GM21825 (cell line): ENCODE data around the gene ADAMTS17.
"Not testable (repeated sequence)": the region's sequence is repeated elsewhere in the genome, so short reads cannot be mapped to it uniquely, and the experiment has no call there.

Source experiments
- ATAC-seq: cut with Tn5 transposase; IDR thresholded peaks from one replicate; pipeline ENCODE4 v1.9.1; 2021; ENCODE audit warnings: mild to moderate bottlenecking, moderate library complexity; ENCODE audit not compliant: unreplicated experiment

ADAMTS17 gene

GRCh38 chr15:100096700-100097099 lies 245.1 kb downstream of the ADAMTS17 start:
- no peak for ATAC-seq

GRCh38 chr15:100096248-100096600 lies 245.6 kb downstream of the ADAMTS17 start:
- ATAC-seq, result no peak

- no peak for ATAC-seq
These were observed 246.1 kb downstream of the ADAMTS17 start for GRCh38 chr15:100095541-100096247.

- ATAC-seq, result no peak
These were observed 247.7 kb downstream of the ADAMTS17 start for GRCh38 chr15:100094127-100094510.

- no peak for ATAC-seq
These were observed 248.3 kb downstream of the ADAMTS17 start for GRCh38 chr15:100093211-100094126.

- ATAC-seq, result no peak
These were observed 249.7 kb downstream of the ADAMTS17 start for GRCh38 chr15:100092034-100092433.

- no peak for ATAC-seq
These were observed 251.4 kb downstream of the ADAMTS17 start for GRCh38 chr15:100090411-100090810.

- not testable (repeated sequence) for ATAC-seq
These were observed 257.5 kb downstream of the ADAMTS17 start for GRCh38 chr15:100084042-100084821.

GRCh38 chr15:100083572-100083971 lies 258.2 kb downstream of the ADAMTS17 start:
- no peak for ATAC-seq

- no peak for ATAC-seq
These were observed 258.9 kb downstream of the ADAMTS17 start for GRCh38 chr15:100082761-100083402.

GRCh38 chr15:100081454-100081853 lies 260.3 kb downstream of the ADAMTS17 start:
- no peak for ATAC-seq

- no peak for ATAC-seq
These were observed 263.1 kb downstream of the ADAMTS17 start for GRCh38 chr15:100078511-100079220.

GRCh38 chr15:100075229-100075628 lies 266.5 kb downstream of the ADAMTS17 start:
- ATAC-seq, result no peak

GRCh38 chr15:100073982-100074381 lies 267.8 kb downstream of the ADAMTS17 start:
- no peak for ATAC-seq

GRCh38 chr15:100066521-100067280 lies 275.1 kb downstream of the ADAMTS17 start:
- ATAC-seq, result not testable (repeated sequence)

- ATAC-seq, result no peak
These were observed 279.8 kb downstream of the ADAMTS17 start for GRCh38 chr15:100061944-100062343.

GRCh38 chr15:100060276-100060926 lies 281.4 kb downstream of the ADAMTS17 start:
- ATAC-seq, result no peak

GRCh38 chr15:100059521-100059920 lies 282.3 kb downstream of the ADAMTS17 start:
- no peak for ATAC-seq

- ATAC-seq, result no peak
These were observed 282.7 kb downstream of the ADAMTS17 start for GRCh38 chr15:100059094-100059493.
